Measurements from ENCODE around the gene CHST15.

CHST15 gene

GRCh38 chr10:123994417-123995081 lies 98.8 kb downstream of the CHST15 start:
- peak; percentile 65 for DNase-seq

- DNase-seq: no peak
Observed at GRCh38 chr10:123993534-123994416, 99.6 kb downstream of the CHST15 start.

GRCh38 chr10:123991611-123992570 lies 101.5 kb downstream of the CHST15 start:
- DNase-seq: no peak

- no peak for DNase-seq
Observed at GRCh38 chr10:123990889-123991288, 102.5 kb downstream of the CHST15 start.

GRCh38 chr10:123988694-123989093 lies 104.7 kb downstream of the CHST15 start:
- no peak for DNase-seq

GRCh38 chr10:123986736-123987135 lies 106.7 kb downstream of the CHST15 start:
- DNase-seq: no peak

GRCh38 chr10:123974406-123974805 lies 119.0 kb downstream of the CHST15 start:
- DNase-seq: no peak

GRCh38 chr10:123972481-123973401 lies 120.7 kb downstream of the CHST15 start:
- no peak for DNase-seq

- no peak for DNase-seq
Observed at GRCh38 chr10:123970927-123971286, 122.5 kb downstream of the CHST15 start.

- DNase-seq: no peak
Observed at GRCh38 chr10:123970207-123970926, 123.0 kb downstream of the CHST15 start.

GRCh38 chr10:123967626-123968243 lies 125.7 kb downstream of the CHST15 start:
- no peak for DNase-seq

- DNase-seq: no peak
Observed at GRCh38 chr10:123966896-123967231, 126.5 kb downstream of the CHST15 start.

- DNase-seq: no peak
Observed at GRCh38 chr10:123965973-123966895, 127.2 kb downstream of the CHST15 start.

GRCh38 chr10:123964953-123965352 lies 128.4 kb downstream of the CHST15 start:
- DNase-seq: no peak

GRCh38 chr10:123962756-123963530 lies 130.5 kb downstream of the CHST15 start:
- no peak for DNase-seq

- DNase-seq: no peak
Observed at GRCh38 chr10:123958241-123958640, 135.2 kb downstream of the CHST15 start.
